HG03378 (cell line): ENCODE results near the gene CPNE2.

Experiments used
- ATAC-seq: cut with Tn5 transposase; IDR thresholded peaks from one replicate; pipeline ENCODE4 v1.9.1; 2021; ENCODE audit warnings: mild to moderate bottlenecking, moderate library complexity; ENCODE audit not compliant: unreplicated experiment

Gene CPNE2

DNA sequence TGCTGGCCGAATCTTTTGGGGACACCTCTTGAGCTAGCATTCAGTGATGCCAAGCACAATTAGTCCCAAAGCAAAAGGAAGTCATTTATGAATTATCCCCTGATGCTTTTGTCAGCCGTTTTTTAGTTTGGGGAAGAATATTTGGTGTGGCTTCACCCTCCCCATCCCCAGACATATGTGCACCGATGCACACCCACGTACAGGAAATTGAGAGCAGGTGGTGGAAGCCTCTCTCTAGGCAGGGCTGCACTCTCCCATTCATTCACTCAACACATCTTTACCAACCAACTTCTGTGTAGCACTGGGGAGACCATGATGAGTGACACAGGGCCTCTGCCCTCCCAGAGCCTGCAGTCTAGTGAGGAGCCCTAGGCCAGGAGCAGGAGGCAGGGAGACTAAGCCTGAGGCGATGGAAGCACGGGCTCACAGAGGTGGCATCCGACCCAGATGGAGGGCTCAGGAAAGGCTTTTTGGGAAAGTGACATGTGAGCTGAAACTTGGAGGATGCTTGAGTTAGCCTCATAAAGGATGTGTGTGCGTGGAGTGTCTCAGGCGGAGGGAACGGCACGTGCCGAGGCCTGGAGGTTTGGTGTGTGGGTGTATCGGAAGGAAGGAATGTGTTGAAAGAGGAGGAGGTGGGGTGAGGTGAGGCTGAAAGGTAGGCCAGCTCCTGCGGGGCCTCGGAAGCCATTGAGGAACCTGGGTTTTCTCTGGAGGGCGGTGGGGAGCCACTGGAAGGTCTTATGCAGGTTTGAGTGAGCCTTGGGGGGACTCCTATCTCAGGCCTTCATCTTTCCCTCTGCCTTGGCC, 49.6 kb downstream of the CPNE2 start:
- peak; percentile 62 for ATAC-seq

GRCh38 chr16:57143149-57143921, 51.0 kb downstream of the CPNE2 start:
- no peak for ATAC-seq

DNA sequence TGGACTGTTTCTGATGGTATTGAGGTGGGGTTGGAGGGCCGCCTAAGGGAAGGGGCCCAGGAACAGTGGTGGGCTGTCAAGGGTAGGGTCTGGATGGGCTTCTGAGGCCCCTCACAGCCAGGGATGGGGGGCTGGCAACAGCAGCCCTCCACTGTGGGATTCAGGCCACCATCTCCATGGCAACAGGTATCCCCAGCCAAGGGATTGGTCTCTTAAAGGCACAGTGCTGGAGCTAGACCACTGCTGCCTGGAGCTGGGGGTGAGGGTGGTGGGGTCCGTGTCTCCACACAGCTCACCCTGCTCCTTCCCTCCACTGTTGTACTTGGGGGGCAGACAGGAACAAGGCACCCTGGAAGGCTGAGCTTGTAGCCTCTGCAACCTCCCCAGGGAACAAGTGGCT, 51.6 kb downstream of the CPNE2 start:
- ATAC-seq, result no peak

DNA sequence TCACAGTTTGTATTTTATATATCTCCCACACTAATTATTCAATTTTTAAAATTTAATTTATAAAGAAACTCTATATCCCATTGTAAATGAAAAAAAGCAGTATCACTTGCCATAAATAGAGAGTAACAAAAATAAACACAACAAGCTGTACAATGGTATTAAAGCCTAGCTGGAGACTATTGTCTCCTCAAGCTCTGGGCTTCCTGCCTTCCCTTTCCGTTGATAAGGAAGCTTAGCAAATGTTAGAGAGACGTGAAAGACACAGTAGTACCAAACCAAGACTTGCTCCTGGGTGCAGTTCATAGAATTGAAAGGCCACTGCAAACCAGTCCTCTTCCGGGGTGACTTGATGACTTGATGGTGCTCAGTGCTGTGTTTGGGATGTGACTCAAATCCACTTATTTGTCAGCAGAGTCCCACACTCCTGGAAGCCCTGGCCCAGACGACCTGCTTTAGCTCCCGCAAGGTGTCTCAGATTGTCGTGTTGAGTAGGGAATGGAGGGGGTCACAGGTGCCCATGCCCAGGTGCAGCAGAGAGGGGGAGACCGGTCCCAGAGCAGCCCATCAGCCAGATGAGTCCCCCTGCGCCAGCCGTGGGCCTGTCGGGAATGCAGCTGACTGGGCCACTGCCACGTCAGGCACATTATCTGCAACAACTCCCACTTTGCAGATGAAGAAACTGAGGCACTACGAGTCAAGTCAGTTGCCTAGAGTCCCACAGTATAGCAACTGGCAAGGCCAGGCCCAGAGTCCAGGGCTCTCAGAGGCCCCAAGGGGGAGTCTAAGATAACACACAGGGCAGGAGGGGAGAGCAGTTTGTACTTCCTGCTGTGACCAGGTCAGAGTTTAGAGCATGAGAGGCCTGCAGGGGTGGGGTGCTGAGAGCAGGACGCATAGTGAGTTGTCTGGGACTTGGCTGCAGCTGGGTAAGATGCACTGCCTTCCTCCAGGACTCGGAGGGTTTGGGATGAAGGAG, 53.0 kb downstream of the CPNE2 start:
- ATAC-seq, result no peak

DNA sequence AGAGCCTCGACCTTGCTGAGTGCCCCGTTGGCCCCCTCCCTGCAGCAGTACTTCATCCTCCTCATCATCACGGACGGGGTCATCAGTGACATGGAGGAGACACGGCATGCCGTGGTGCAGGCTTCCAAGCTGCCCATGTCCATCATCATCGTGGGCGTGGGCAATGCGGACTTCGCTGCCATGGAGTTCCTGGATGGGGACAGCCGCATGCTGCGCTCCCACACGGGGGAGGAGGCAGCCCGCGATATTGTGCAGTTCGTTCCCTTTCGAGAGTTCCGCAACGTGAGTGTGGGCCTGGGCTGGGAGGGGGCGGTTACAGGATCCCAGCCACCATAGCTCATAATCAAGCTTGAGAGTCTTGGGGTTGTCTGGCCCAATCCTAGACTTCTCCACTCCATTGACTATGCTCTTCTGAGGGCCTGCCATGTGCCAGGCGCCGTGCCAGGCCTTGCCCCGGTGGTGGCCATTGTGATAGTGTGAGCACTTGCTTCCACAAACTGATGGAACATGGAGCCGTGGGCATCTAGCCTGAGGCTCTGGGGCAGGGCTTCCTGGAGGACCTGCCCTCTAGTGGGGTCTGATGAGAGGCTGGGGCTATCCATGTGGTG, 53.8 kb downstream of the CPNE2 start:
- ATAC-seq, result no peak

DNA sequence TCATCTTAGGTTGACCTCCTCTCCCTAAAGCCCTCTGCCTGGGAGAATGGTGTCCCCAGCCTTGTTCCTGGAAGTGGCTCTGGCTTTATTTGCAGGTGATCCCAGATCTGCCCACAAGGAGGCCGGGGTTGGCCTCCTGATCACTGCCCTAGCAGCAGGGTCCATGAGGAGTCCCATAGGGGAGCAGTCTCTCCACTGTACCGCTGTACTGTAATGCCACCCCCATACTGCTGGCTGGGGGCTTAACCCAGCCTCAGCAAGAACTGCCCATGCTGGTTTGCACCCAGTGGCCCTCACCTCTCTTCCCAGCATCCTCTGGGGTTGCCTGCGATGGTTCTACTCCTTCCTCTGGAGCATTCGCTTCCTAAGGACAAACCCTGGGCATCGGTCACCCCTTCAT, 54.4 kb downstream of the CPNE2 start:
- ATAC-seq, result no peak

DNA sequence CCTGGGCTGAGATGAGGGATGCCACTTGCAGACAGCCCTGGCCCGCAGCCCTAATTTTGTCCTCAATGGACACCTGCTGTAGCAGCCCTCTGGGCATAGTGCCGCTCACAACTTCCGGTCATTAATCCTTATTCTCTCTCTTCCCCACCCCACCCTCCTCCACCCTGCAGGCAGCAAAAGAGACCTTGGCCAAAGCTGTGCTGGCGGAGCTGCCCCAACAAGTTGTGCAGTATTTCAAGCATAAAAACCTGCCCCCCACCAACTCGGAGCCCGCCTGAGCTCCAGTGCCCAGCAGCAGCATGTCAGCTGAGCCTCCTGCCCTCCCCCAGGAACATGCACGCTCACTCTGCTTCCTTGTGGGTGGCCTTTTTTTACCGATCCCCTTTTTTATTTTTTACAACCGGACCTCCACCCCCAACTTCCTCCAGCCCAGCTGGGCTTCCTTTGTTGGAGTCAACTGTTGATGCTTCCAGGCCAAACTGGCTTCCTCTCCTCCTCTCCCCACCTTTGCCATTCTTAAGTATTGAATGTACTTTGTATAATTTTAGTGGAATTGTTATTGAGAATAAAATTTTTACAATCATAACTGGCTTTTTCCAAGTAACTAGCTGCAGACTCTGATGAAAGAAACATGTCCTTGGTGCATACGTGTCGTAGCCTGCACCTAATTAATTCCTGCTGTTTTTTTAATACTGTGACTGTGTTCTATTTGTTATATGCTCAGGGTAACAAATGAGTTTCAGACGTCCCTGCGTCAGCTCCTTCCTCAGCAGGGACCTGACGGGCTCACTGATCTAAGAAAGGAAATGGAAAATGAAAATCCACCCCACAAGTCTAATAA, 55.2 kb downstream of the CPNE2 start:
- ATAC-seq, result no peak

- ATAC-seq, result no peak
Measured at GRCh38 chr16:57148481-57148880, 56.1 kb downstream of the CPNE2 start.

DNA sequence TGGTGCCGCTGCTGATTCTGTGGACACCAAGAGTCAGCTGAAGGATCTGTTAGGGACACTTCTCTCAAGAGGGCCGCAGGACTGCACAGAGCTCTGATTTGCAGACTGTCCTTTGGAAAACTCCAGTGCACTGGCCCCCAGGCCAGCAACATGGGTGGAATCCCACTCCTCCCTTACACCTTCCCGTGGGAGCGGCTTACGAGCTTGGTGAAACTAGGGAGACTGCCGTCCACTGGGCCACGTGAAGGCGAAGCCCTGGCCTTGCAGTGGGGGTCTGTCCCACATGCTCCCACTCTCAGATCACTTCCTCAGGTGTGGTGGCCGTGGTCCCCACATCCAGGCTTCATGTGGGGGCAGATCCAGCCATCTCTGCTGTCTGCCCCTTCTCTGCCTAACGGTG, 57.0 kb downstream of the CPNE2 start:
- no peak for ATAC-seq

DNA sequence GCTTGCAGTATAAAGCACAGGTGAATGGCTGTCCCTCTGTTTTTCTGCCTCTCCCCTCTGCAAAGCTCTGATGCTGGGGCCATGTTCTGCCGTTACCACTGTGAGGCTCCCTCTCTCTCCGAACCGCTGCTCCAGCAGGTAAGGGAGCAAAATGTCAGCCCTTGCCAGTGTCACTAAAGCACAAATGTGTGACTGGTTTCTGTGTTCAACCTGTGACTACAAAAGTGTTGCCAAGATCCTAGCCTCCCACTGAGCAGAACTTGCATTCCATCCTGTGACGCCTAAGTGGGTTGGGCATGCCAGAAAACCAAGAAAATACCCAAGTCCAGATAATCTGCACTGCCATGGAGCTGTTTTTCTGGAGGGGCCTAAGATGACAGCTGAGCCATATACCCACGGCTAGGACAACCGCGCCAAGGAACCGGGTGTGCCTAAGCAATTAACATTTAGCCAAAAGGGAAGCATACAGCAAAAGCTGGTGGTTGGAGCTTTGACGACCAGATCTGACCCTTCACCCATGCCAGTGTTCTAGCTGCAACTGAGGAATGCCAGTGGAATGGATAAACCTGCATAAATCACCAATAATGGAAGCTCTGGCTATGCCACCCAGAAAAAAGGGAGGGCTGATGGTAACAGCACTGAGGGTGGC, 58.4 kb downstream of the CPNE2 start:
- no peak for ATAC-seq

DNA sequence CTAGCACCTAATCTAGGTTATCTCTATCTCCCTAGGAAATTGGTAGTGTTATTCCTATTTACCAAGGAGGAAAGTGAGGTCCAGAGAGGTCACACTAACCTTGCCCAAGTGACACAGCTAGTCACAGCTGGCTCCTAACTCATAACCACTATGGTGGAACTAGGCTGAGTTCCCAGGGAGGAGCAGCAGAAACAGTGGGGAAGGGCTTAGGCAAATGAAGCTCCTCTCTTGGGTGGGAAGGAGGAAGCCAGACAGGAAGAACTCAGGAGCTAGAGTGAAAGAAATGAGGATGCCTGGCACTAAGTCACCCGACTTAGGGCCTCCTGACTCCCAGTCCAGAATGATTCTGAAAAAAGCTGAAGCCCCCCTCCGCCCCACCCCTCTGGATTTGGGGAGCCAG, 59.0 kb downstream of the CPNE2 start:
- no peak for ATAC-seq

- no peak for ATAC-seq
Measured at GRCh38 chr16:57152096-57153093, 60.0 kb downstream of the CPNE2 start.

- no peak for ATAC-seq
Measured at GRCh38 chr16:57153841-57154240, 61.5 kb downstream of the CPNE2 start.

DNA sequence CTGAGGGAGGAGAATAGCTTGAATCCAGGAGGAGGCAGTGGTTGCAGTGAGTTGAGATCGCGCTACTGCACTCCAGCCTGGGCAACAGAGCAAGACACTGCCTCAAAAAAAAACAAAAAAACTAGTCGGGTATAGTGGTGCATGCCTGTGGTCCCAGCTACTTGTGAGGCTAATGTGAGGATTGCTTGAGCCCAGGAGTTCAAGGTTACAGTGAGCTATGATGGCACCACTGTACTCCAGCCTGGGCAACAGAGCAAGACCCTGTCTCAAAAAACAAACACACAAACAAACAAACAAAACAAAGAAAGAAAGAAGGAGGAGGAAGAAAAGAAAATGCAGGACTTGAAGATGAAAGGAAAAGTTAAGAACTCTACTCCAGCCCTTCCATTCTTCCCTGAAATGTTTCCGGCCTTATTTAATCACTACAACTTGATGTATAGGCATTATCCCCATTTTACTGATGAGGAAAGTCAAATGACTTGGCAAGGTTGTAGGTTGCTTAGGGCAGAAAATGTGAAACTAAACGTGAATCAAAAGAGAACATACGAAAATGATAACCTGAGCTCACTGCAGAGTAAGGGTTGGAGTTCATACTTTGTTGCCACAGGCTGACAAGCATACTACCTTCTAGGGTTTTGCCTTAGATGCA, 63.4 kb downstream of the CPNE2 start:
- no peak for ATAC-seq

GRCh38 chr16:57156351-57156703, 63.9 kb downstream of the CPNE2 start:
- ATAC-seq, result no peak

GRCh38 chr16:57157533-57157932, 65.2 kb downstream of the CPNE2 start:
- no peak for ATAC-seq

GRCh38 chr16:57159447-57159846, 67.1 kb downstream of the CPNE2 start:
- ATAC-seq, result no peak

- no peak for ATAC-seq
Measured at GRCh38 chr16:57163842-57164241, 71.5 kb downstream of the CPNE2 start.
